ENCODE data around the gene CALD1.

Gene CALD1

GRCh38 chr7:134847851-134848588 lies 68.6 kb downstream of the CALD1 start:
- H3K27me3 ChIP-seq (ENCODE audit: control insufficient read depth, low read length): no peaks in the 10 kb centered on the region
- no peaks in the 10 kb centered on the region for H3K9me2 ChIP-seq (replicated peaks; ENCODE audit: control insufficient read depth, low read length)
- H3K4me1 ChIP-seq (ENCODE audit: control insufficient read depth, low read length): peaks cover 5% of the 10 kb centered on the region
- no peaks in the 10 kb centered on the region for H3F3A ChIP-seq (ENCODE audit: control insufficient read depth, insufficient read depth)
- H3K27ac ChIP-seq (ENCODE audit: low read depth, low read length): no peak overlapping the region
- no peak overlapping the region for H3K4me2 ChIP-seq (ENCODE audit: low read length)
- H3K4me3 ChIP-seq (ENCODE audit: low read length): no peak overlapping the region
- no peaks in the 10 kb centered on the region for H3K36me3 ChIP-seq (ENCODE audit: control insufficient read depth, low read length)
- TF ChIP-seq CTCF (IDR thresholded peaks at IDR 0.05; ENCODE audit: low read depth, low read length, poor library complexity, severe bottlenecking): no peak
- no peak for TF ChIP-seq EZH2phosphoT487 (IDR thresholded peaks at IDR 0.05; ENCODE audit: borderline replicate concordance, low read length)
- no peaks in the 10 kb centered on the region for H3K79me2 ChIP-seq (ENCODE audit: control insufficient read depth, low read length)
- no peaks in the 10 kb centered on the region for H3K9me3 ChIP-seq (ENCODE audit: control insufficient read depth, insufficient read depth, low read length)
- H4K20me1 ChIP-seq (ENCODE audit: control insufficient read depth, insufficient read depth, low read depth, low read length): no peaks in the 10 kb centered on the region

GRCh38 chr7:134850066-134850465 lies 70.6 kb downstream of the CALD1 start:
- Histone ChIP-seq H3K4me3 (ENCODE audit: low read length) (no peak overlapping the region), H3K4me2 (ENCODE audit: low read length) (no peak overlapping the region), H3K27me3 (ENCODE audit: control insufficient read depth, low read length) (no peaks in the 10 kb centered on the region), H3K36me3 (ENCODE audit: control insufficient read depth, low read length) (no peaks in the 10 kb centered on the region), H3K79me2 (ENCODE audit: control insufficient read depth, low read length) (no peaks in the 10 kb centered on the region), H3F3A (ENCODE audit: control insufficient read depth, insufficient read depth) (no peaks in the 10 kb centered on the region), H3K9me2 (replicated peaks; ENCODE audit: control insufficient read depth, low read length) (no peaks in the 10 kb centered on the region), H4K20me1 (ENCODE audit: control insufficient read depth, insufficient read depth, low read depth, low read length) (no peaks in the 10 kb centered on the region), H3K27ac (ENCODE audit: low read depth, low read length) (no peak overlapping the region), H3K9me3 (ENCODE audit: control insufficient read depth, insufficient read depth, low read length) (no peaks in the 10 kb centered on the region), H3K4me1 (ENCODE audit: control insufficient read depth, low read length) (peaks cover 5% of the 10 kb centered on the region)
- TF ChIP-seq EZH2phosphoT487 (IDR thresholded peaks at IDR 0.05; ENCODE audit: borderline replicate concordance, low read length) (no peak), CTCF (IDR thresholded peaks at IDR 0.05; ENCODE audit: low read depth, low read length, poor library complexity, severe bottlenecking) (no peak)

- Histone ChIP-seq H4K20me1 (ENCODE audit: control insufficient read depth, insufficient read depth, low read depth, low read length) (no peaks in the 10 kb centered on the region), H3K4me2 (ENCODE audit: low read length) (no peak overlapping the region), H3K79me2 (ENCODE audit: control insufficient read depth, low read length) (no peaks in the 10 kb centered on the region), H3F3A (ENCODE audit: control insufficient read depth, insufficient read depth) (no peaks in the 10 kb centered on the region), H3K36me3 (ENCODE audit: control insufficient read depth, low read length) (no peaks in the 10 kb centered on the region), H3K9me2 (replicated peaks; ENCODE audit: control insufficient read depth, low read length) (no peaks in the 10 kb centered on the region), H3K9me3 (ENCODE audit: control insufficient read depth, insufficient read depth, low read length) (no peaks in the 10 kb centered on the region), H3K4me3 (ENCODE audit: low read length) (no peak overlapping the region), H3K27me3 (ENCODE audit: control insufficient read depth, low read length) (no peaks in the 10 kb centered on the region), H3K4me1 (ENCODE audit: control insufficient read depth, low read length) (no peaks in the 10 kb centered on the region), H3K27ac (ENCODE audit: low read depth, low read length) (no peak overlapping the region)
- TF ChIP-seq EZH2phosphoT487 (IDR thresholded peaks at IDR 0.05; ENCODE audit: borderline replicate concordance, low read length) (no peak), CTCF (IDR thresholded peaks at IDR 0.05; ENCODE audit: low read depth, low read length, poor library complexity, severe bottlenecking) (no peak)
Observed at GRCh38 chr7:134851141-134851540, 71.7 kb downstream of the CALD1 start.
